ENCODE data around the gene ROBO2.

DNA sequence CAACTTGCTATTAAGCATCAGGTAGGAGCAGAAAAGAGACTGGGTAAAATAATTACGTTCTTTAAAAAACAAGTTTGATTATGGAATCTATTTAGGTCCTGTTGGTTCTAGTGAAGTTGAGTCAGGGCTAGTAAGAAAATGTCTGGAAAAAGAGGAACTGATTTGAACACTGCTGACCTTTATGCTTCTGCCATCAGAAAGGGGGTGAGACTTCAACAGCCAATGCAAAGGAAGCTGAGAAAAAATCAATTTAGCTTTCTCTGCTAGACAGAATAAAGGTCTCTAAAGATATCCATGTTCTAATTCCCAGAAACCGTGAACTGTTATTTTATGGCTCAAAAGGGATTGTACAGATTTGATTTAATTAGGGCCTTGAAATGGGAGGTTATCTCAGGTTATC, 157.5 kb downstream of the ROBO2 start:
- no peak for TF ChIP-seq POLR2A (IDR thresholded peaks at IDR 0.05)
- TF ChIP-seq CTCF (IDR thresholded peaks at IDR 0.05 in 8 of 11, conservative IDR thresholded peaks at IDR 0.05 in 3 of 11) = no peak
- no peak for TF ChIP-seq POLR2AphosphoS5 (IDR thresholded peaks at IDR 0.05)
